Measurements from ENCODE around the gene MYBBP1A.
A peak's percentile ranks its signal among the peaks of the same experiment; 100 is the strongest.

The MYBBP1A gene

GRCh38 chr17:4542003-4542725 is 13.0 kb downstream of the MYBBP1A start:
- H3K4me3 ChIP-seq (ENCODE audit: low read depth, low read length), result no peak overlapping the region
- no peak for TF ChIP-seq CTCF (IDR thresholded peaks at IDR 0.05; ENCODE audit: borderline replicate concordance, insufficient read depth, low read depth, low read length)

- TF ChIP-seq CTCF (IDR thresholded peaks at IDR 0.05; ENCODE audit: borderline replicate concordance, insufficient read depth, low read depth, low read length), result no peak
- H3K4me3 ChIP-seq (ENCODE audit: low read depth, low read length), result no peak overlapping the region
Observed at GRCh38 chr17:4541328-4542002, 13.7 kb downstream of the MYBBP1A start.

GRCh38 chr17:4540687-4541327 is 14.4 kb downstream of the MYBBP1A start:
- no peak overlapping the region for H3K4me3 ChIP-seq (ENCODE audit: low read depth, low read length)
- TF ChIP-seq CTCF (IDR thresholded peaks at IDR 0.05; ENCODE audit: borderline replicate concordance, insufficient read depth, low read depth, low read length), result no peak

GRCh38 chr17:4540224-4540651 is 14.9 kb downstream of the MYBBP1A start:
- no peak overlapping the region for H3K4me3 ChIP-seq (ENCODE audit: low read depth, low read length)
- TF ChIP-seq CTCF (IDR thresholded peaks at IDR 0.05; ENCODE audit: borderline replicate concordance, insufficient read depth, low read depth, low read length), result peak; percentile 30; the same call in 1 of the 2 replicates

- TF ChIP-seq CTCF (IDR thresholded peaks at IDR 0.05; ENCODE audit: borderline replicate concordance, insufficient read depth, low read depth, low read length), result no peak
- H3K4me3 ChIP-seq (ENCODE audit: low read depth, low read length), result no peak overlapping the region
Observed at GRCh38 chr17:4539576-4540223, 15.5 kb downstream of the MYBBP1A start.

GRCh38 chr17:4539025-4539424 is 16.2 kb downstream of the MYBBP1A start:
- TF ChIP-seq CTCF (IDR thresholded peaks at IDR 0.05; ENCODE audit: borderline replicate concordance, insufficient read depth, low read depth, low read length), result no peak
- no peak overlapping the region for H3K4me3 ChIP-seq (ENCODE audit: low read depth, low read length)

Measured in GM12875 (cell line).